K562 (cell line): ENCODE data around the gene SPATA31D3. TPM values are rescaled to one million over a fixed set of nuclear protein-coding genes. Genes with fewer than 3 reads are reported as not detected.

Experiments used
- ATAC-seq: fragments of 200-7000 bp; cut with Tn5 transposase; 3 replicates; pipeline ENCODE4 v1.9.1; 2020; ENCODE audit warnings: moderate library complexity
- BruUV-seq: library from RNA; stranded (reverse); fragments of 400-500 nt; replicated peaks from 2 replicates; lab custom pipeline; 2021; lab: Mats Ljungman, UMichigan
- CTCF ChIA-PET: fragments of 300-600 bp; formaldehyde crosslinking; extraction: SDS; loops from one replicate; lab custom pipeline; 2021; ENCODE audit warnings: low intra/inter-chr PET ratio; lab: Yijun Ruan, JAX
- POLR2A ChIA-PET: fragments of 300-600, 350-650 bp; sonication (Branson Sonifier 250); formaldehyde crosslinking; extraction: SDS; loops from one replicate; lab custom pipeline; 2021; ENCODE audit warnings: antibody characterized with exemption, inconsistent platforms; lab: Yijun Ruan, JAX
- DNase-seq, 4 experiments: peaks; one replicate each; pipeline versions ENCODE4 v3.0.0 to v3.0.0-alpha.2; 2011 to 2018; ENCODE audit warnings: low spot score in 3 of 4, mixed read lengths in 3 of 4; ENCODE audit errors: extremely low read depth in 1 of 4
- FAIRE-seq: peaks from 2 replicates; lab custom pipeline; 2011; peaks lifted over from hg19 to GRCh38; lab: Jason Lieb, UNC
- H2AFZ ChIP-seq: 2 replicates; pipeline ENCODE4 v1.6.0; 2011; ENCODE audit warnings: low read depth, low read length, control low read depth, inconsistent platforms
- H3K27ac ChIP-seq: fragments of 200-600 bp; 3 replicates; pipeline ENCODE4 v1.8.0; 2011; ENCODE audit warnings: low read depth, mild to moderate bottlenecking, control low read depth, inconsistent platforms, low read length, moderate library complexity, mixed read lengths; ENCODE audit errors: extremely low read depth
- H3K27me3 ChIP-seq, 2 experiments: fragments of 300-600 bp in 1 of 2; 2 replicates in 1 of 2; 3 replicates in 1 of 2; pipeline versions ENCODE4 v1.6.0 to v1.8.0; 2011; ENCODE audit warnings: inconsistent platforms in 2 of 2, low read length in 2 of 2, mild to moderate bottlenecking in 1 of 2, mixed read lengths in 1 of 2, moderate library complexity in 1 of 2; ENCODE audit not compliant: control insufficient read depth in 2 of 2, insufficient read depth in 2 of 2
- H3K36me3 ChIP-seq: fragments of 300-600 bp; 3 replicates; pipeline ENCODE4 v1.8.0; 2011; ENCODE audit warnings: mild to moderate bottlenecking, low read length, inconsistent platforms; ENCODE audit not compliant: control insufficient read depth, insufficient read depth
- H3K4me1 ChIP-seq, 2 experiments: fragments of 200-600 bp in 1 of 2; replicated peaks in 1 of 2; 2 replicates in 1 of 2; 3 replicates in 1 of 2; pipeline versions ENCODE4 v1.5.1 to v1.8.0; 2011; ENCODE audit warnings: inconsistent platforms in 2 of 2, low read length in 2 of 2, mild to moderate bottlenecking in 1 of 2, mixed read lengths in 1 of 2, moderate library complexity in 1 of 2; ENCODE audit not compliant: control insufficient read depth in 2 of 2, insufficient read depth in 2 of 2
- H3K4me2 ChIP-seq: 2 replicates; pipeline ENCODE4 v1.6.1; 2011; ENCODE audit warnings: low read length, control low read depth, inconsistent platforms, mixed read lengths; ENCODE audit not compliant: insufficient read depth
- H3K4me3 ChIP-seq: fragments of 200-600 bp; sonication (generic), shearing (Covaris generic); 2 replicates; pipeline ENCODE4 v1.5.1; 2016; ENCODE audit warnings: control low read depth, inconsistent platforms
- H3K79me2 ChIP-seq: fragments of 200-600 bp; 3 replicates; pipeline ENCODE4 v1.8.0; 2011; ENCODE audit warnings: low read length, inconsistent platforms; ENCODE audit not compliant: control insufficient read depth, insufficient read depth
- H3K9ac ChIP-seq, 2 experiments: 2 replicates each; pipeline versions ENCODE4 v1.6.0 to v1.6.1; 2011; ENCODE audit warnings: low read depth in 2 of 2, low read length in 2 of 2, control low read depth in 1 of 2, inconsistent platforms in 1 of 2, mild to moderate bottlenecking in 1 of 2, mixed read lengths in 1 of 2; ENCODE audit not compliant: insufficient read depth in 1 of 2
- H3K9me1 ChIP-seq: one replicate; pipeline ENCODE4 v1.6.0; 2011; ENCODE audit warnings: inconsistent platforms, mild to moderate bottlenecking, low read length, moderate library complexity; ENCODE audit not compliant: control insufficient read depth, insufficient read depth
- H3K9me3 ChIP-seq: replicated peaks from 2 replicates; pipeline ENCODE4 v1.5.1; 2011; ENCODE audit warnings: low read depth, low read length, inconsistent platforms; ENCODE audit not compliant: control insufficient read depth, insufficient read depth
- H4K20me1 ChIP-seq: replicated peaks from 2 replicates; pipeline ENCODE4 v1.6.1; 2011; ENCODE audit warnings: low read length, inconsistent platforms, mixed read lengths; ENCODE audit not compliant: control insufficient read depth, insufficient read depth
- ASH1L ChIP-seq: fragments of 450-650 bp; IDR thresholded peaks from 2 replicates; pipeline ENCODE4 v1.6.1; 2018; ENCODE audit warnings: borderline replicate concordance, mild to moderate bottlenecking, low read depth; ENCODE audit not compliant: partially characterized antibody
- FIP1L1 ChIP-seq: fragments of 200-400 bp; formaldehyde crosslinking; IDR thresholded peaks from 2 replicates; pipeline ENCODE4 v1.6.1; 2018; ENCODE audit warnings: mild to moderate bottlenecking, low read depth, low read length; ENCODE audit not compliant: poor library complexity, severe bottlenecking
- FOXA1 ChIP-seq: fragments of 450-650 bp; IDR thresholded peaks from 2 replicates; pipeline ENCODE4 v1.6.1; 2016; ENCODE audit warnings: mild to moderate bottlenecking, borderline replicate concordance
- GTF2A2 ChIP-seq: IDR thresholded peaks from 2 replicates; pipeline ENCODE4 v1.6.1; 2016; ENCODE audit warnings: mild to moderate bottlenecking, missing genetic modification characterization, missing compliant biosample characterization
- POLR2AphosphoS2 ChIP-seq: IDR thresholded peaks from 2 replicates; pipeline ENCODE4 v1.6.1; 2012; ENCODE audit warnings: low read length, improper control_type of control experiment
- PTRF ChIP-seq: fragments of 450-650 bp; IDR thresholded peaks from 2 replicates; pipeline ENCODE4 v1.6.1; 2016; ENCODE audit warnings: mild to moderate bottlenecking, missing genetic modification characterization, missing compliant biosample characterization
- RFX5 ChIP-seq: IDR thresholded peaks from 2 replicates; pipeline ENCODE4 v1.6.1; 2011; ENCODE audit warnings: low read depth, mild to moderate bottlenecking, improper control_type of control experiment, low read length
- ZNF124 ChIP-seq: sonication (generic); formaldehyde crosslinking; IDR thresholded peaks from 2 replicates; pipeline ENCODE4 v1.8.1; 2022; ENCODE audit warnings: missing genetic modification reagents
- in situ Hi-C: fragments of 300-500 bp; cut with MboI; formaldehyde crosslinking; loops from 4 replicates; pipeline ENCODE4 v1.15.0; 2018; ENCODE audit warnings: inconsistent platforms, mixed read lengths
- intact Hi-C: fragments of 100-400 bp; cut with micrococcal nuclease; formaldehyde crosslinking; loops from 2 replicates; pipeline ENCODE4 v1.14.2; 2022
- polyA plus RNA-seq, 8 experiments: library from polyadenylated mRNA; depleted of rRNA in 4 of 8; stranded (reverse) in 5 of 8; unstranded in 3 of 8; fragments of >200 nt; fragmentation: Nextera tagmentation in 2 of 8; fragmentation: Illumina TruSeq in 1 of 8; extraction: Ambion mirVana in 2 of 8; extraction: Trizol in 1 of 8; gene quantifications; 2 replicates each; pipeline versions ENCODE4 v1.2.1 to v1.2.3, GENCODE V29; 2011 to 2014; ENCODE audit warnings: inconsistent platforms in 1 of 8, missing spikeins in 1 of 8
- total RNA-seq, 7 experiments: library from RNA; depleted of rRNA in 6 of 7; stranded (reverse); fragments of >200 nt in 6 of 7; fragmentation: Illumina TruSeq in 2 of 7; extraction: Trizol in 2 of 7; gene quantifications; 2 replicates each; pipeline versions ENCODE4 v1.2.1 to v1.2.3, GENCODE V29; 2011 to 2021; ENCODE audit warnings: low replicate concordance in 1 of 7

The SPATA31D3 gene
- total and polyA plus RNA-seq, 9 of the 15 experiments (the other 6 are each of a cell fraction or from before 2014, with no cell fraction given): not detected

- TF ChIP-seq ASH1L: no peak
- TF ChIP-seq FOXA1: no peak
- no peak for TF ChIP-seq GTF2A2 (tag)
- no peak for TF ChIP-seq ZNF124 (CRISPR knock-in tag)
These were observed 35.9 kb downstream of the SPATA31D3 start (continued) for GRCh38 chr9:81979196-81979595.

DNA sequence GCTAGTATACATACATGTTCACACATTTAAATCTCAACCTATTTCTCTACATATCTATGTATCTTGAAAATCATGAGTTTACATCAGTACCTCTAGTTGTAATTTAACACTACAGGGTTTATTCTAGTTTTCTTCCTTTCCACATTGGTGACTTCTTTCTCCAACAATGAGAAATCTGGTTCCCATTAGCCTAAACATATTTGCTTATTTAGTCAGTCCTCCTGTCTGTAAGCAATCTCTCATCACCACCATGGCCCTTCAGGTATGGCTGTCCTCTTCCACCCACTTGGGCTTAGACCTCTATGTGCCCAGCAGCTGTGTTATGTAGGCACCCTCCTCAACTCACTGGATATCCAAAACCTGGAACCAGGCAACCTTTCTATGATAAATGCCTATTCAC is 37.3 kb downstream of the SPATA31D3 start:
- no peak overlapping the region for H3K4me3 ChIP-seq
- H3K9me3 ChIP-seq: no peaks in the 10 kb centered on the region
- intact Hi-C loops (no loop called here), in situ Hi-C loops (no loop called here)
- FAIRE-seq (no peak), ATAC-seq (no peak), DNase-seq (no peak)
- no peaks in the 10 kb centered on the region for H3K27me3 ChIP-seq
- no peaks in the 10 kb centered on the region for H3K9me1 ChIP-seq
- H3K36me3 ChIP-seq: no peaks in the 10 kb centered on the region
- H3K79me2 ChIP-seq: no peaks in the 10 kb centered on the region
- H3K9ac ChIP-seq: no peak overlapping the region
- H4K20me1 ChIP-seq: no peaks in the 10 kb centered on the region
- no peaks in the 10 kb centered on the region for H3K4me1 ChIP-seq
- BruUV-seq: no TSS peak
- H3K27ac ChIP-seq: no peak overlapping the region
- no peak for TF ChIP-seq PTRF
- TF ChIP-seq RFX5: no peak
- no peak for TF ChIP-seq FIP1L1
- TF ChIP-seq POLR2AphosphoS2: no peak
- CTCF ChIA-PET: no interaction called here
- no peak overlapping the region for H3K4me2 ChIP-seq
- H2AFZ ChIP-seq: no peak overlapping the region
- POLR2A ChIA-PET: no interaction called here
